Caco-2 (cell line): ENCODE measurements around the gene CEP57L1. TPM values are rescaled to one million over a fixed set of nuclear protein-coding genes. Genes with fewer than 3 reads are reported as not detected.
"Not testable (repeated sequence)": the region's sequence is repeated elsewhere in the genome, so short reads cannot be mapped to it uniquely, and the experiment has no call there.

ENCODE experiments used
- BruUV-seq: library from RNA; stranded (reverse); fragments of 400-500 nt; replicated peaks from 2 replicates; lab custom pipeline; 2021; lab: Mats Ljungman, UMichigan
- CTCF ChIA-PET: fragments of 300-600 bp; sonication (Branson Sonifier 250); formaldehyde crosslinking; loops from one replicate; lab custom pipeline; 2022; ENCODE audit warnings: antibody characterized with exemption; lab: Charles Lee
- POLR2A ChIA-PET: fragments of 300-600 bp; sonication (Branson Sonifier 250); formaldehyde crosslinking; loops from one replicate; lab custom pipeline; 2022; ENCODE audit warnings: antibody characterized with exemption; lab: Charles Lee
- DNase-seq, 2 experiments: peaks; one replicate each; pipeline versions ENCODE4 v3.0.0 to v3.0.0-alpha.2; 2020 to 2022
- H3K27me3 ChIP-seq: replicated peaks from 2 replicates; pipeline ENCODE4 v1.6.0; 2011; ENCODE audit warnings: low read length; ENCODE audit not compliant: control insufficient read depth, insufficient read depth
- H3K36me3 ChIP-seq: 2 replicates; pipeline ENCODE4 v1.5.1; 2011; ENCODE audit warnings: low read length; ENCODE audit not compliant: control insufficient read depth, insufficient read depth
- H3K4me1 ChIP-seq: fragments of 250-450 bp; sonication (Bioruptor Pico); 2 replicates; pipeline ENCODE4 v1.5.1; 2020; ENCODE audit warnings: mild to moderate bottlenecking
- H3K4me3 ChIP-seq: 2 replicates; pipeline ENCODE4 v1.5.1; 2011; ENCODE audit warnings: low read depth, mild to moderate bottlenecking, control low read depth, low read length
- H3K9me3 ChIP-seq: fragments of 250-450 bp; sonication (Bioruptor Pico); 2 replicates; pipeline ENCODE4 v1.5.1; 2020; ENCODE audit warnings: mild to moderate bottlenecking, moderate library complexity
- H3K27ac Mint-ChIP-seq: one replicate; pipeline ENCODE4 v1.8.0; 2022; ENCODE audit warnings: mixed read lengths; ENCODE audit not compliant: unreplicated experiment
- H3K27me3 Mint-ChIP-seq: one replicate; pipeline ENCODE4 v1.8.0; 2022; ENCODE audit warnings: mixed read lengths; ENCODE audit not compliant: insufficient read depth, unreplicated experiment
- H3K36me3 Mint-ChIP-seq: one replicate; pipeline ENCODE4 v1.8.0; 2022; ENCODE audit warnings: mild to moderate bottlenecking, mixed read lengths; ENCODE audit not compliant: insufficient read depth, unreplicated experiment
- H3K4me1 Mint-ChIP-seq: one replicate; pipeline ENCODE4 v1.8.0; 2022; ENCODE audit warnings: low read depth, mixed read lengths; ENCODE audit not compliant: unreplicated experiment
- H3K4me3 Mint-ChIP-seq: one replicate; pipeline ENCODE4 v1.8.0; 2022; ENCODE audit warnings: mild to moderate bottlenecking, moderate library complexity, mixed read lengths; ENCODE audit not compliant: unreplicated experiment
- H3K9me3 Mint-ChIP-seq: one replicate; pipeline ENCODE4 v1.8.0; 2022; ENCODE audit warnings: mixed read lengths; ENCODE audit not compliant: unreplicated experiment
- intact Hi-C: fragments of 100-400 bp; cut with micrococcal nuclease; formaldehyde crosslinking; loops from one replicate; pipeline ENCODE4 v1.10.0; 2022; ENCODE audit not compliant: unreplicated experiment
- total RNA-seq: library from RNA; stranded (reverse); gene quantifications from 2 replicates; pipeline ENCODE4 v1.2.3, GENCODE V29; 2022
- TF ChIP-seq, protein P1 (sequence below), 2 experiments: fragments of 200-600 bp in 1 of 2; IDR thresholded peaks; 1 replicate in 1 of 2; 2 replicates in 1 of 2; pipeline versions ENCODE4 v1.5.1 to v1.8.0; 2011 to 2022; ENCODE audit warnings: antibody characterized with exemption in 1 of 2, control low read depth in 1 of 2, inconsistent platforms in 1 of 2, low read depth in 1 of 2, low read length in 1 of 2, mild to moderate bottlenecking in 1 of 2, moderate library complexity in 1 of 2; ENCODE audit not compliant: insufficient read depth in 1 of 2, severe bottlenecking in 1 of 2, unreplicated experiment in 1 of 2

Gene CEP57L1
- total RNA-seq, 1 experiment from 2014 or later = 12.7 TPM

- Histone ChIP-seq H3K4me3 (no peak overlapping the region), H3K4me1 (no peaks in the 10 kb centered on the region), H3K27me3 (no peaks in the 10 kb centered on the region), H3K9me3 (no peaks in the 10 kb centered on the region; the same call in 1 of the 2 replicates), H3K36me3 (no peaks in the 10 kb centered on the region)
- ChIA-PET CTCF (interaction anchor here (0.6 to 1.7 kb wide), 4 partner anchors 49 to 405 kb away, joined by 3 to 26 read pairs (median 3); partner anchors contain the start of gene CD164), POLR2A (interaction anchor here (0.8 kb wide), 1 partner anchor 196 kb away, joined by 3 read pairs; no protein-coding TSS in a partner anchor)
- BruUV-seq = no TSS peak
- Mint-ChIP-seq H3K36me3 (no peaks in the 10 kb centered on the region), H3K4me3 (no peak overlapping the region), H3K27me3 (peaks cover 3% of the 10 kb centered on the region), H3K9me3 (peaks cover 12% of the 10 kb centered on the region), H3K4me1 (peaks cover 2% of the 10 kb centered on the region), H3K27ac (no peak overlapping the region)
- TF ChIP-seq, protein P1, sequence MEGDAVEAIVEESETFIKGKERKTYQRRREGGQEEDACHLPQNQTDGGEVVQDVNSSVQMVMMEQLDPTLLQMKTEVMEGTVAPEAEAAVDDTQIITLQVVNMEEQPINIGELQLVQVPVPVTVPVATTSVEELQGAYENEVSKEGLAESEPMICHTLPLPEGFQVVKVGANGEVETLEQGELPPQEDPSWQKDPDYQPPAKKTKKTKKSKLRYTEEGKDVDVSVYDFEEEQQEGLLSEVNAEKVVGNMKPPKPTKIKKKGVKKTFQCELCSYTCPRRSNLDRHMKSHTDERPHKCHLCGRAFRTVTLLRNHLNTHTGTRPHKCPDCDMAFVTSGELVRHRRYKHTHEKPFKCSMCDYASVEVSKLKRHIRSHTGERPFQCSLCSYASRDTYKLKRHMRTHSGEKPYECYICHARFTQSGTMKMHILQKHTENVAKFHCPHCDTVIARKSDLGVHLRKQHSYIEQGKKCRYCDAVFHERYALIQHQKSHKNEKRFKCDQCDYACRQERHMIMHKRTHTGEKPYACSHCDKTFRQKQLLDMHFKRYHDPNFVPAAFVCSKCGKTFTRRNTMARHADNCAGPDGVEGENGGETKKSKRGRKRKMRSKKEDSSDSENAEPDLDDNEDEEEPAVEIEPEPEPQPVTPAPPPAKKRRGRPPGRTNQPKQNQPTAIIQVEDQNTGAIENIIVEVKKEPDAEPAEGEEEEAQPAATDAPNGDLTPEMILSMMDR (IDR thresholded peaks at IDR 0.05; ENCODE audit: insufficient read depth in 1 of 2, low read depth in 1 of 2, low read length in 1 of 2, severe bottlenecking in 1 of 2, unreplicated experiment in 1 of 2) = peak; percentile 90 to 97
- peak in 1 of 2 experiments; percentile 63 for DNase-seq
- intact Hi-C loops = loop anchor here (1.0 to 10.0 kb wide), 4 partner anchors 105 to 257 kb away; partner anchors contain the start of genes PPIL6 and SMPD2
Observed at GRCh38 chr6:109187399-109188114, 92.2 kb downstream of the CEP57L1 start.

DNA sequence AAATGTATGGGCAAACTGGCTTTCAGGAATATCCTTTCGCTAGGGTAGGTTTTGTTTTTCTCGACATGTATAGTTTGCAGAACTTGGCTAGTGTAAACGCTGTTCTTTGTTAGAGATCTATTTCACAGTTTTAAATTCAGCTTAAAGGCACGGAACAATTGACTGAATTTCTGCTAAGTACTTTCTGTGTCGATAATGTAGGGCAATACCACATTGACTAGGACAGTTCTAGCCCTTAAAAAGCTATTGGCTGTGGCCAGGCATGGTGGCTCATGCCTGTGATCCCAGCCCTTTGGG lies 92.8 kb downstream of the CEP57L1 start:
- TF ChIP-seq, protein P1 (IDR thresholded peaks at IDR 0.05; ENCODE audit: insufficient read depth in 1 of 2, low read depth in 1 of 2, low read length in 1 of 2, severe bottlenecking in 1 of 2, unreplicated experiment in 1 of 2) = no peak
- no peak for DNase-seq
- peaks cover 12% of the 10 kb centered on the region for H3K9me3 Mint-ChIP-seq
- H3K27ac Mint-ChIP-seq = no peak overlapping the region
- POLR2A ChIA-PET = interaction anchor here (0.8 kb wide), 1 partner anchor 195 kb away, joined by 3 read pairs; no protein-coding TSS in a partner anchor
- CTCF ChIA-PET = interaction anchor here (0.6 to 1.7 kb wide), 5 partner anchors 49 to 404 kb away, joined by 3 to 26 read pairs (median 3); partner anchors contain the start of gene CD164
- no peaks in the 10 kb centered on the region for H3K36me3 Mint-ChIP-seq
- H3K9me3 ChIP-seq = no peaks in the 10 kb centered on the region; the same call in 1 of the 2 replicates
- no peaks in the 10 kb centered on the region for H3K27me3 ChIP-seq
- no peak overlapping the region for H3K4me3 Mint-ChIP-seq
- no peaks in the 10 kb centered on the region for H3K4me1 Mint-ChIP-seq
- no peaks in the 10 kb centered on the region for H3K36me3 ChIP-seq
- BruUV-seq = no TSS peak
- no peak overlapping the region for H3K4me3 ChIP-seq
- H3K27me3 Mint-ChIP-seq = peaks cover 3% of the 10 kb centered on the region
- no peaks in the 10 kb centered on the region for H3K4me1 ChIP-seq
- intact Hi-C loops = loop anchor here (1.0 to 10.0 kb wide), 3 partner anchors 104 to 257 kb away; partner anchors contain the start of genes PPIL6 and SMPD2

GRCh38 chr6:109191368-109191767 lies 96.1 kb downstream of the CEP57L1 start:
- H3K9me3 Mint-ChIP-seq = peaks cover 12% of the 10 kb centered on the region
- CTCF ChIA-PET, H3K4me3 ChIP-seq, H3K27me3 Mint-ChIP-seq, H3K9me3 ChIP-seq, H3K4me1 Mint-ChIP-seq, DNase-seq, H3K4me3 Mint-ChIP-seq, H3K27me3 ChIP-seq, intact Hi-C loops, H3K36me3 ChIP-seq, H3K4me1 ChIP-seq, H3K36me3 Mint-ChIP-seq, H3K27ac Mint-ChIP-seq, BruUV-seq, POLR2A ChIA-PET: not testable (repeated sequence)
